Small intestine (tissue), 7 donors: ENCODE results near the gene FPGS. TPM values are rescaled to one million over a fixed set of nuclear protein-coding genes. Genes with fewer than 3 reads are reported as not detected.
A peak's percentile ranks its signal among the peaks of the same experiment; 100 is the strongest.
"Not testable (repeated sequence)": the region's sequence is repeated elsewhere in the genome, so short reads cannot be mapped to it uniquely, and the experiment has no call there.

ENCODE experiments used
- DNase-seq, 2 donors: peaks; one replicate each; pipeline versions ENCODE4 v3.0.0 to v3.0.0-alpha.2; 2013
- FAIRE-seq: peaks from 2 replicates; lab custom pipeline; 2012; peaks lifted over from hg19 to GRCh38; lab: Jason Lieb, UNC
- H3K27ac ChIP-seq, 3 donors: one replicate each; pipeline ENCODE4 v1.5.1; 2013; ENCODE audit warnings: low read length in 2 of 3, mild to moderate bottlenecking in 2 of 3, control low read depth in 1 of 3, inconsistent platforms in 1 of 3, low read depth in 1 of 3, moderate library complexity in 1 of 3
- H3K27me3 ChIP-seq, 3 donors: one replicate each; pipeline ENCODE4 v1.6.1; 2013; ENCODE audit warnings: low read length in 3 of 3, inconsistent platforms in 1 of 3; ENCODE audit not compliant: control insufficient read depth in 3 of 3, insufficient read depth in 3 of 3
- H3K36me3 ChIP-seq, 3 donors: one replicate each; pipeline ENCODE4 v1.6.1; 2013; ENCODE audit warnings: low read length in 3 of 3, inconsistent platforms in 1 of 3, low read depth in 1 of 3, mild to moderate bottlenecking in 1 of 3, moderate library complexity in 1 of 3; ENCODE audit not compliant: control insufficient read depth in 3 of 3, insufficient read depth in 2 of 3
- H3K4me1 ChIP-seq, 3 donors: one replicate each; pipeline ENCODE4 v1.6.1; 2013; ENCODE audit warnings: low read length in 2 of 3, inconsistent platforms in 1 of 3, low read depth in 1 of 3, mild to moderate bottlenecking in 1 of 3, moderate library complexity in 1 of 3; ENCODE audit not compliant: control insufficient read depth in 3 of 3, insufficient read depth in 2 of 3
- H3K4me3 ChIP-seq, 3 donors: one replicate each; pipeline ENCODE4 v1.5.1; 2013; ENCODE audit warnings: low read length in 3 of 3, control low read depth in 1 of 3, inconsistent platforms in 1 of 3, low read depth in 1 of 3, mild to moderate bottlenecking in 1 of 3, moderate library complexity in 1 of 3
- H3K9me3 ChIP-seq, 2 donors: one replicate each; pipeline ENCODE4 v1.6.1; 2013; ENCODE audit warnings: low read depth in 1 of 2, low read length in 1 of 2; ENCODE audit not compliant: control insufficient read depth in 2 of 2, insufficient read depth in 1 of 2
- WGBS, 3 donors: extraction: QIAGEN DNeasy Blood & Tissue Kit; methylation state at CpG; one replicate each; pipeline ENCODE4 v1.1.7; 2013; 5-methylcytosine and 5-hydroxymethylcytosine counted together
- polyA plus RNA-seq, 4 donors: library from polyadenylated mRNA; stranded (reverse) in 3 of 4; unstranded in 1 of 4; fragments of 200-250 nt in 3 of 4; fragments of 120-200 nt in 1 of 4; gene quantifications; one replicate each; pipeline versions ENCODE4 v1.2.1 to v1.2.3, GENCODE V29; 2013
- donor health status: healthy with polysubstance abuse.
- donor health status: control.
- donor health status: control.
- donor health status: Bipolar disorder and iron deficiency.
- donor health status: healthy.

FPGS gene
- polyA plus RNA-seq, 4 donors = 24.4 to 45.8 (median 30.6) TPM

- no peak for FAIRE-seq
- Histone ChIP-seq H3K27ac (peak overlapping the region in 1 of 3 donors; percentile 88), H3K27me3 (peaks cover 0 to 3% (median 0%) of the 10 kb centered on the region in 3 donors), H3K36me3 (no peaks in the 10 kb centered on the region), H3K9me3 (no peaks in the 10 kb centered on the region), H3K4me3 (no peak overlapping the region), H3K4me1 (peaks cover 0 to 7% (median 0%) of the 10 kb centered on the region in 3 donors)
- DNase-seq = no peak
- WGBS, 3 donors = 76 to 84% (median 78%) methylated on average over 18 to 20 of the region's 20 CpGs
Observed at GRCh38 chr9:127780126-127780885, 22.4 kb upstream of the FPGS start.

DNA sequence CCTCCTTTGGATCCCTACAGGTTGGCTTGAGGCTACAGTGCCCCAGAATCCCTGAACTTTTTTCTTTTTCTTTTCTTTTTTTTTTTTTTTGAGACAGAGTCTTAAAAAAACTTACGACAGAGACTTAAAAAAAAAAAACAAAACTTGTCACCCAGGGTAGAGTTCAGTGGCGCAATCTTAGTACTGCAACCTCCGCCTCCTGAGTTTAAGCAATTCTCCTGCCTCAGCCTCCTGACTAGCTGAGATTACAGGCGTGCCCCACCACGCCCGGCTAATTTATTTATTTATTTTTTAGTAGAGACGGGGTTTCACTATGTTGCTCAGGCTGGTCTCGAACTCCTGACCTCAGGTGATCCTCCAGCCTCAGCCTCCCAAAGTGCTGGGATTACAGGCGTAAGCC, 21.8 kb upstream of the FPGS start:
- not testable (repeated sequence) for H3K9me3 ChIP-seq, H3K27me3 ChIP-seq, H3K36me3 ChIP-seq, FAIRE-seq, DNase-seq, H3K4me1 ChIP-seq, H3K4me3 ChIP-seq
- WGBS, 3 donors = 52 to 73% (median 58%) methylated on average over 9 of the region's 9 CpGs
- H3K27ac ChIP-seq = peak overlapping the region in 1 of 3 donors; percentile 88

DNA sequence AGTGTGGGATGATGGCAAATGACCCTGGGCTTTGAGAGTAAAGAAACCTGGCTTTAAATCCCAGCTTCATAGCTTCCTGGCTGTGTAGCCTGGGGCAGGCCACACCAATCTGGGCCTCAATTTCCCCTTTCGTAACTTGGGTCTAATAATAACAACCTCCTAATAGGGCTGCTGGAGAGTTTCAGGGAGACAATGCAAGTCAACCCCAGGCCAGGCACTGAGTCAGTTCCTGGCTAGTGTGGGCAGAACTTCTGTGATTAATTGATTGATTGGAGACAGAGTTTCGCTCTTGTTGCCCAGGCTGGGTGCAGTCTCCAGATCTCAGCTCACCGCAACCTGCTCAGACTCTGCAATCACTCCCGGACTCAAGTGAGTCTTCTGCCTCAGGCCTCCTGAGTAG, 20.9 kb upstream of the FPGS start:
- Histone ChIP-seq H3K27me3 (no peaks in the 10 kb centered on the region), H3K36me3 (no peaks in the 10 kb centered on the region), H3K4me3 (no peak overlapping the region), H3K27ac (no peak overlapping the region), H3K9me3 (no peaks in the 10 kb centered on the region), H3K4me1 (peaks cover 0 to 7% (median 0%) of the 10 kb centered on the region in 3 donors)
- DNase-seq (no peak), FAIRE-seq (no peak)
- 90 to 96% (median 93%) methylated on average over 4 of the region's 4 CpGs for WGBS, 3 donors

DNA sequence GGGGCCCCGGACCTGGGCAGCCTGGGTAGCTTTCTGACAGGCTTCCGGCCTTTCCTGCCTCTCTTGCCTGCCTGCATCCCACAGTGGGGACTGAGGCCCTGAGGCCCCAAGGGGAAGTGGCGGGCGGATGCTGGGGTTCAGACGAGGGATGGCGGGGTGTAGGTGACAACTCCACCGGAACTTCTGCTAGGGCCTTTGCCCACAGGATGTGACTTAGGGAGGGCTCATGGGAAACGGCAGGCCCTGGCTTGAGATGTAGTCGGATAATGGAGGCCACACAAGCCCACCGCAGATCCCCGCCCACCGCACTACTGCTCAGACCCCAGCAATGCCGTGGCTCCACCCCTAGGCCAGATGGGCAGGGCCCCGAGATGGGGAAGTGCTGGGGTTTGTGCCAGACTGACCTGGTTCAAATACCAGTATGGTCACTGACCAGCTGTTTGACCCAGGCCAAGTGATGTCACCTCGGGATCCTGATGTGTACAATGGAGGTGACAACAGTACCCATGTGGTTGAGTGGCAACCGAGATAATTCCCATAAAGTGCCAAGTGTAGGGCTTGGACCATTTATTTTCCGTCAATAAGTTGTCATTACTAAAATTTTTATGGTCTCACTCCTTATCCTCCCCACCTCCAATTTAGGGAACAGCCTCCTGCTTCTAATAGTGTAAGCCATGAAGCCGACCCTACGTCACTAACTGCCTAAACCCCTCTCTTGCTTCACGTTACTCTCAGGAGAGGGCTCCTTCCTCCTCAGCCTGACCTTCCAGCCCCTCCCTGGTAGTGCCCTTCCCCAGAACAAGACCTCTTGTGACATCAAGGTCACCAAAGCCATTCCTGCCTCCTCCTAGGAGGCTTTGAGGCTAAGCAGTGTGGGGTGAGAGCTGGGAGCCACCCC, 19.3 kb upstream of the FPGS start:
- peak in 1 of 2 donors; percentile 66 for DNase-seq

GRCh38 chr9:127785023-127785932, 17.4 kb upstream of the FPGS start:
- Histone ChIP-seq H3K36me3 (peaks cover 20 to 31% (median 22%) of the 10 kb centered on the region in 3 donors), H3K4me3 (peak overlapping the region; percentile 67 to 96 (median 88)), H3K4me1 (peaks cover 0 to 15% (median 0%) of the 10 kb centered on the region in 3 donors), H3K9me3 (no peaks in the 10 kb centered on the region), H3K27me3 (no peaks in the 10 kb centered on the region), H3K27ac (peak overlapping the region; percentile 89 to 91 (median 91))
- FAIRE-seq = no peak
- WGBS, 3 donors = 0 to 1% (median 0%) methylated on average over 48 to 118 of the region's 123 CpGs
- peak; percentile 81 to 97 for DNase-seq

More for the DNA sequence above, 19.3 kb upstream of the FPGS start:
- Histone ChIP-seq H3K4me3 (no peak overlapping the region), H3K9me3 (no peaks in the 10 kb centered on the region), H3K4me1 (peaks cover 0 to 15% (median 0%) of the 10 kb centered on the region in 3 donors), H3K27ac (peak overlapping the region in 2 of 3 donors; percentile 51 to 79), H3K27me3 (no peaks in the 10 kb centered on the region), H3K36me3 (peaks cover 4 to 12% (median 9%) of the 10 kb centered on the region in 3 donors)
- no peak for FAIRE-seq
- 55 to 68% (median 56%) methylated on average over 18 to 20 of the region's 20 CpGs for WGBS, 3 donors

DNA sequence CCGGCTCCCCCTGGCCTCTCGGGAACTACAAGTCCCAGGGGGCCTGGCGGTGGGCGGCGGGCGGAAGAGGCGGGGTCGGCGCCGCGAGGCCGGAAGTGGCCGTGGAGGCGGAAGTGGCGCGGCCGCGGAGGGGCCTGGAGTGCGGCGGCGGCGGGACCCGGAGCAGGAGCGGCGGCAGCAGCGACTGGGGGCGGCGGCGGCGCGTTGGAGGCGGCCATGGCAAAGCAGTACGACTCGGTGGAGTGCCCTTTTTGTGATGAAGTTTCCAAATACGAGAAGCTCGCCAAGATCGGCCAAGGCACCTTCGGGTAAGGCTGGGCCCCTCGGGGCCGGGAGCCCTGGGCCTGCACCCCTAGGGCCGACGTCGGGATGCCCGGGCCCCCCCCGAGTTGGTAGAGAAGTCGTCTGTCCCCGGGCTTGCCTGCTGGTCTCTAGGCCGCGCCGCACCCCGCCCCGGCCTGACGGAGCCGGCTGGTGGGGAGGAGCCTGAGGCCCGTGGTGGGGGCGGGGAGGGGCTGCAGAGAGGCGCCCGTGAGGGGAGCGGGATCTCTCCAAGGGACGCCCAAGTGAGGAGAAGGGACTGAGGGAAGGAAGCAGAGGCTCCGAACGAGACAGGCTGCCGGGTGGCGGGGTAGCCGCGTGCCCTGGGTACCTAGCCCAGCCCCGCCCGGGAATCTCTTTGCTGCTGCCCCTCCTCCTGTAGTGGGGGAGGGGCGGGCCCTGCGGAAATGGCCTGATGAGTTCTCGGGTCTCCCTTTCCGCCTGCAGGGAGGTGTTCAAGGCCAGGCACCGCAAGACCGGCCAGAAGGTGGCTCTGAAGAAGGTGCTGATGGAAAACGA, 16.5 kb upstream of the FPGS start, which contains the start of gene CDK9:
Gene CDK9, plus strand, starts transcription at position 102 of the 840 bp plus-strand sequence. Its CDS starts 115 bp downstream, at position 217.
- H3K27ac ChIP-seq = peak within 1 kb of the TSS; percentile 89 to 99 (median 91)
- H3K4me1 ChIP-seq = peaks cover 0 to 15% (median 0%) of the 10 kb centered on the region in 3 donors
- no peak for FAIRE-seq
- H3K4me3 ChIP-seq = peak within 1 kb of the TSS; percentile 88 to 99 (median 96)
- H3K9me3 ChIP-seq = no peaks in the 10 kb centered on the region
- 0 to 1% (median 0%) methylated on average over 40 to 75 of the region's 75 CpGs for WGBS, 3 donors
- peaks cover 24 to 40% (median 26%) of the 10 kb centered on the region in 3 donors for H3K36me3 ChIP-seq
- no peaks in the 10 kb centered on the region for H3K27me3 ChIP-seq
- peak; percentile 87 to 96 for DNase-seq

DNA sequence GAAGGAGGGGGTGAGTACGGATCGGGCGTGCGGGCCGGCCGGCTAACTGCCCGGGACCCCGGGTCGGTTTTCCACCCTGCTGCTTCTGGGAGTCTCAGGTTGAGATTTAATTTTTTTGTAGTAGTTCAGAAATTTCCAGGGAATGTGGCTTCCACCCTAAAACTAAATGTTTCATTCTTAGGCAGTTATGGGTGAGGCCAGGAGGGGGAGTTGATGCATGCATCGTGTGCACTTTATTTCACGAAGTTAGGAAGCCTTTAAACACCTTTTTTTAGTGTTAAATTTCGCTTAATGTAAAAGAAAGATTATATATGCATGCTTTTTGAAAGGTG, 15.9 kb upstream of the FPGS start:
- Histone ChIP-seq H3K9me3 (no peaks in the 10 kb centered on the region), H3K36me3 (peaks cover 26 to 46% (median 26%) of the 10 kb centered on the region in 3 donors), H3K4me3 (peak overlapping the region; percentile 88 to 99 (median 96)), H3K27me3 (no peaks in the 10 kb centered on the region), H3K4me1 (peaks cover 0 to 15% (median 0%) of the 10 kb centered on the region in 3 donors), H3K27ac (peak overlapping the region in 2 of 3 donors; percentile 88 to 99)
- no peak for FAIRE-seq
- WGBS, 3 donors = 0 to 3% (median 1%) methylated on average over 12 of the region's 12 CpGs
- no peak for DNase-seq
